Activated CD8-positive, alpha-beta memory T cell treated with anti-CD3 and anti-CD28 coated beads for 24 hours (primary cell): ENCODE data around the gene GLI1.
"Not testable (repeated sequence)": the region's sequence is repeated elsewhere in the genome, so short reads cannot be mapped to it uniquely, and the experiment has no call there.

Experiments used
- DNase-seq: peaks from one replicate; pipeline ENCODE4 v3.0.0-alpha.2; 2020

The GLI1 gene

DNA sequence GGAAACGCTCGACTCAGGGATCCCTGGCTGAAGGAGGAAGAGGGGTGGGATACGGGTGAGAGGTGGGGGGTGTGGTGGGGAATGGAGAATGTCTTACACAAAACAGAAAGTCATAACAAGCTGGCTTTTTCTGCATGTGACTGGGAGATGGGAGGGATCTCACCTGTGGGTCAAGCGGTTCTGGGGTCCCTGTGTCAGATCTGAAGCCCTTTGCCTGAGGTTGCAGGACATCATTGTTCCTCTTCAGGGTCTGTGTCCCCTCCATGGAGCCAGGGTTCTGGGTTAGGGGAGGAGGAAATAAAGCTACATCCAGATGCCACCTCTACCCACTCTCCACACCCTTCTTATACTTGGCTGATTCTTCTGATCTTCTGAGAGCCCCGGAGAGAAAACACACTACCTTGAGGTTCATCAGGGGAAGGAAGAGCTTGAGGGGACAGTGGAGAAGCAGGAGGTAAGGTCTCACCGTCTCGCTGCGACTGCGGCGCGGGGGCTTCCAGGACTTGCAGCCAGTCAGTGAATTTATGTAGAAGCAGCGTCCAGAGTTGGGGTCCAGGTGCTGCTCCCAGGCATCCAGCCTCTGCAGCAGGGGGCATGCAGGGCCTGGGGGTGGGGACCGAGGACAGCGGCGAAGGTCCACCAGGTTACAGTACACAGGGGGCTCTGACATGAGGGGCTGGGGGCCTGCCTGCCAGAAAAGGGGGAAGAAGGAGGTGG is 17.6 kb downstream of the GLI1 start:
- peak; percentile 69 for DNase-seq

DNA sequence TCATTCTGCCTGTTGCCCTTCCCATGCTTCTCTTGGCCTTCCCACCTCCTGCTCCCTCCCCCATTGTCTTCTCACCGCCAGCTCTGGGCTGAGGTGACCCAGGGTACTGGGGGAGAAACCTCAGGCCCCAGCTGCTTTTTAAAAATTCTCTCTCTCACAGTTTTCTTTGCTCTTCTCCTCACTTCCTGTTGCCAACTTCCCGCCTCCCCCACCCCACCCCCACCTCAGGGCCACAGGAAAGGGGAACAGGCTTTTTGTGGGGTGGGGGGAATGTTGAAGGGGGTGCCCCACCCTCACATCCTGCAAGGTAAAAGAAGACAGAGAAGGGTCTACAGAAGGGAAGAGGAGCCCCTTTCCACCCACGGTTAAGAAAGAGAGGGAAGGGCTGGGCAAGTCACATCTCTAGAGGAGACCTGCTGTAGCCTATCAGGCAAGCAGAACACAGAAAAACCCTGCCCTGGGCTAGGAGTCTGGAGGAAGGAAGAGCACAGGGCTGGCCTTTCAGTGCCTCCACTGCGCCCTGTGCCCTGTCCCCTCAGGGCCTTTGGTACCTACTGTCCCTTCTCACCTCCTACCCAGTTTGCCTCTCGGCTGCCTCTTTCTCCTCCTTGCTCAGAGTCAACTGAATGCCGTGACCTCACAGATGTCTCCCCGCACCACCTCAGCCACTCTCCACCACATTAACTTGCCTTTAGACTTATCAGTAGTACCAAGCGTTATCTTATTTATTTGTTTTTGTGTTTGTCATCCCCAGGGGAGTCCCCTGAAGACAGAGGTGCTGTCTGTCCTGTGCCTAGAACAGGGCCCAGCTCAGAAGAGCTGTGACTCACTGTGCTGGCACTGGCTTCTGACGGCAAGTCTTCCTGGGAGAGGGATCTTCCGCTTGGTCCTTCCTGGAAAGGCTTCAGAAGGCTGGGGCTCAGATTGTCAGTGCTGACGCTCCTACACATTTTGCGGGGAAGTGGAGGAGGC is 18.4 kb downstream of the GLI1 start:
- DNase-seq = peak; percentile 80

DNA sequence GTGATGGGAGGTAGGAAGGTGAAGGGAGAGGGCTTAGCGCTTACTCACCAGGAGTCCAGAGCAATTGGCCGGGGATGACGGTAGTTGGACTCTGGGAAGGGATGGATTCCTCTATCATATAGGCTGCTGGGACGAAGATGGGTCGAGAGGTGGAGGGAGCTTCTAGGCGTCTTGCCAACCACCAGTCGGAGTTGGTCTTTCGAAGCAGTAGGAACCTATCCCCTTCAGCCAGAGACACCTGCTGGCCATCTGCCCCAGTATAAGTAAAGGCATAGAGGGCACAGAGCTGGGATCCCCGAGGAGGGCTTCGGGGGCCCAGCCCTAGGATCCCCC is 19.4 kb downstream of the GLI1 start:
- no peak for DNase-seq

DNA sequence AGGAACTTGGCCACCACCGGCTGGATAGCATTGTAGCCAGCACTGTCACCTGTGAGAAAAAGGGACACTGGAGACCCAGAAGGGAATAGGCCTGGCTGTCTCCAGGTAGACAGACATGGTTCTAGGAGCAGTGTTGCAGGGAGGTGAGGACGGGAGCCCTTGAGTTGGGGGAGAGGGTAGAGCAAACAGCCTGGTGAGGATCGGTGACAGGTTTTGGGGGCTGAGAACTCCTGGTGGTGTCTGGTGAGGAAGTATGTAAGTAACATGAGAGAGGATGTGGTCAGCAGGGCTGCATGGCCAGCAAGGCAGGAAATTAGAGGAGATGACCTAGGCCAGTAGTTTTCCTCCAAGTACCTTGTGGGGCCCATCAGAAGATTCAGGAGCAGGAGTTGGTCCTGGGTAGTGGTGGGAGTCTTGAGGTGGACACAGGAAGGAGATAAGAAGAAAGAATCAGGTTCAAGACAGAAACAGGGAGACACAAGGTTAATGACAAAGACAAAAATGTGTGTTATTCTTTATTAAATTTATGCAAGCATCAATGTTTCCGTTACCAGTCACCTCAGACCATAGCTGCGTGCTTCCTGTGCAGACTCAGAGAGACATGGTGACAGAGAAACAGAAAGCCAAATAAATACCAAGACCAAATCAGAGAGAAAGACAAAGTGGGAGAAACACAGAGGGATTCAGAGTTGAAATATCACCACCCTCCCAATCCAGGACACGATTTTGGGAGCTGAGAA is 20.0 kb downstream of the GLI1 start, which contains the start of gene ARHGAP9:
ARHGAP9 (minus strand) TSS at position 491 of the 740 bp plus-strand sequence; CDS start at position 31, 460 bp downstream.
- peak; percentile 82 for DNase-seq

DNA sequence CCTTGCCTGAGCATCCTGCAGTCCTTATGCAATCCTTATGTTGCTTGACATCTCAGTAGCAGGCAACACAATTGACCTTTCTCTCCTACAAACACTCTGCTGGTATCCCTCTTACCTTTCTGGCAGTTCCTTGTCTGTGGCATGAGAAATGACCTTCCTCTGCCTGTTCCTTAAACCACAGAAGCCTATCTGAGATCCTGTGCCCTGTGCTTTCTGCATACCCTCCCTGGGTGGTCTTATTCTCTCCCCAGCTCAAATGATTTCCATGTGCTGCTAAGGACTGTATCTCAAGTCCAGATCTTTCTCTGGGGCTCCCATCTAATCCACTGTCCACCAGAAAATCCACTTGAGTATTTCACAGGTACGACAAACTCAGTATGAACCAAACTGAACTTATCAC is 22.1 kb downstream of the GLI1 start:
- DNase-seq = no peak

DNA sequence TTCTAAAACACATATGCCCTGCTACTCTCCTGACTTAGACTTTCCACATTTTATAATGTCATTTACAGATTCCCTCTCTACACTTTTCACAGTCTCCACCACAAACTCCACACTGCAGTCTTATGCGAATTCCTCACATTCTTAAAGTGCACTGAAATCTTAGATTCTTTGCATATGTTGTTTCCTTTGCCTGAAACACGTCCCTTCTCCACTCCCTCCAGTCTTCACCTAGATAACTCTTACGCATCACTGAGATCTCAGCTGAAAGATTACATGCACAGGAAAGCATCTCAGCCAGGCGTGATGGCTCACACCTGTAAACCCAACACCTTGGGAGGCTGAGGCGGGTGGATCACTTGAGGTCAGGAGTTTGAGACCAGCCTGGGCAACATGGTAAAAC is 23.9 kb downstream of the GLI1 start:
- no peak for DNase-seq

DNA sequence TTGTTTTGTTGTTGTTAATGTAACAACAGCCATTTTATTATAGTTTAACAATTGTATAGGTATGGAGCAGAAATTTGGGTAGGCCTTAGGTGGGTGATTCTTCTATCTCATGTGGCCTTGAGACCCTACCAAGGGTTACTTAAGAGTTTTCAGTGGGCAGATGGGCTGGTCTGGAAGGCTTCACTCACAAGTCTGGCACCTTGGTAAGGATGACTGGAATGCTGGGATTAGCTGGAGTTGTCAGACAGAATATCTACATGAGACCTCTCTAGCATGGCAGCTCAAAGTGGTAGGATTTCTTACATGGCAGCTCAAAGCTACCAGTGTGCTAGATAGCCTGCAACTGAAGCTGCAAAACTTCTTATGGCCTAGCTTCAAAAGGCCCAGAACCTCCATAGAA is 26.1 kb downstream of the GLI1 start:
- DNase-seq = no peak

DNA sequence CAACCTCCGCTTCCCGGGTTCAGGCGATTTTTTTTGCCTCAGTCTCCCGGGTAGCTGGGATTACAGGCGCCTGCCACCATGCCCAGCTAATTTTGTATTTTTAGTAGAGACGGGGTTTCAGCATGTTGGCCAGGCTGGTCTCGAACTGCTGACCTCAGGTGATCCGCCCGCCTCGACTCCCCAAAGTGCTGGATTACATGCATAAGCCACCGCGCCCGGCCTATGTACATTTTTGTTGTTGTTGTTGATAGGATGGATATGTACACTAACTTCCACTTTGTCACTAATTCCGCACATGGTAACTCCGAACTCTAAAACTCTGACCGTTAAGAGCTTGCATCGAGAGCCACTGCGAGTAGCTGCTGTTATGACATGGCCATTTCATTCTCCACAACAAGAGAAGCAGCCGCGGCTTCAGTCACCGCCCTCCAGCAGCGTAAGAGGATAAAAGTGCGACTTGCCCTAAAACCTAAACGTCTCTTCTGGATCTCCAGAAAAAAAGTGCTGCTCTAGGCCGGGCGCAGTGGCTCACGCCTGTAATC is 27.5 kb downstream of the GLI1 start:
- DNase-seq = no peak

DNA sequence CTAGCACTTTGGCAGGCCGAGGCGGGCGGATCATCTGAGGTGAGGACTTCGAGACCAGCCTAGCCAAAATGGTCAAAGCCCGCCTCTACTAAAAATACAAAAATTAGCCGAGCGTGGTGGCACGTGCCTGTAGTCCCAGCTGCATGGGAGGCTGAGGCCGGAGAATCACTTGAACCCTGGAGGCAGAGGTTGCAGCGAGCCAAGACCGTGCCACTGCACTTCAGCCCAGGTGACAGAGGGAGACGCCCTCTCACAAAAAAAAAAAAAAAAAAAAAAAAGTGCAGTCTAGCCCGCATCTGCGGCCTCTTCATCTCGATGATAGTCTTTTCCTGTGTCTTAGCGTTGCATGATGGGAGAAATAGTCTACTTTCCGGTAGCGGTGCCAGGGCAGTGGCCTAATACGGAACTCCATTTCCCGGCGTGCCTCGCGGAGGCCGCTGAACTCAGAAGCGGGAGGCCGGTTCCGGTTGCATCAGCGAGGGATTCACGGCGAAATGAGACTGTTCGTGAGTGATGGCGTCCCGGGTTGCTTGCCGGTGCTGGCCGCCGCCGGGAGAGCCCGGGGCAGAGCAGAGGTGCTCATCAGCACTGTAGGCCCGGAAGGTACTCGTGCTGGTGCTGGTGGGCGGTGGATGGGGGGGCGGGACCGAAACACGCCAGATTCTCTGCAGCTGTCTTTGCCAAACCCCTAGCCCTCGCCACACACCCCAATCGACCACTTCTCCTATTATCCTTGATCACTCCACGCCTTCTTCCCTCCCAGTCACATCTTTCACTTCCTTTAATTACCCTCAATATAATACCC is 28.2 kb downstream of the GLI1 start, which contains the start of gene MARS1:
MARS1 (plus strand) TSS at position 472 of the 805 bp plus-strand sequence; CDS start at position 495, 23 bp downstream.
- DNase-seq = peak; percentile 93

DNA sequence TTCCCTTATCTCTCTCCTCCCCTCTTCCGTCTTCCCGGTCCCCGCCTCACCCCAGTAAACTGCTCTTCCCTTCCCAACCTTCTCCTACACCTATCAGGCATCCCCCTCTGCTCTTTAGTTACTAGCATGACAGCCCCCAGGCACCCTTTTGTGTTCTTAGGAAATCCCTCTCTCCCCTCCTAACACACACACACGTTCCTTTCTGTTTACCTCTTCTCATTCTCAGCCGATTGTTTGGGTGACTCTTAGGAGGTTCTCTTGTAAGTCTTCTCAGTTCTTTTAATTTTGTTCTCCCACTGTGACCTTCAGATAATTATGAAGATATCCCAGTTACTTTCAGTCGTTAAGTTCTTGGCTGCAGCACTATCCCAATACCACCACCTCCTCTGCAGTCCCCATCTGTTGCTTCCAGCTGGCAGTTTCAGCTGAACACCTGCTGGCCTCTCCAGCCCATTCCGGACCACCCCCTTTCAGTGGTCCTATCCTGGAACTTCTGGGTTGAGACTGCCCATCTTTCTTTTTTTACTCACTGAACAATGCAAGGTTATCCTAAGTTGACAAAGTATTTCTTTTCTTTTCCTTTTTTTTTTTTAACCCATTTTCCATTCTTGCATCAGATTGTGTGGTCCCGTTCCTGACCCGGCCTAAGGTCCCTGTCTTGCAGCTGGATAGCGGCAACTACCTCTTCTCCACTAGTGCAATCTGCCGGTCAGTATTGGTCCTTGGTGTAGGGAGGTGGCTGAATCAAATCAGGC is 29.0 kb downstream of the GLI1 start:
- DNase-seq = no peak

DNA sequence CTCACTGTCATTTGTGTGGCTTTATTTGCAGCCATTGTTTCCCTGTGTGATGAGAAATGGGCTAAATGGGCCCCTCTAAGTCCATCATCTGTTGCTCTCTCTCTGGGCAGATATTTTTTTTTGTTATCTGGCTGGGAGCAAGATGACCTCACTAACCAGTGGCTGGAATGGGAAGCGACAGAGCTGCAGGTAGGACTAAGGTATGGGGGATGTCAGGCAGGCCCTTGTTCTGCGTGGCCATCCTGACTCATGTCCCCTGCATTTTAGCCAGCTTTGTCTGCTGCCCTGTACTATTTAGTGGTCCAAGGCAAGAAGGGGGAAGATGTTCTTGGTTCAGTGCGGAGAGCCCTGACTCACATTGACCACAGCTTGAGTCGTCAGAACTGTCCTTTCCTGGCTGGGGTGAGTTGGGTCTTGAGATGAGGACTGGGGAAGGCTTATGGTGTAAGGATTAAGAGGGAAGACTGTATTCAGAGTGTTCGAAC is 29.6 kb downstream of the GLI1 start:
- no peak for DNase-seq

DNA sequence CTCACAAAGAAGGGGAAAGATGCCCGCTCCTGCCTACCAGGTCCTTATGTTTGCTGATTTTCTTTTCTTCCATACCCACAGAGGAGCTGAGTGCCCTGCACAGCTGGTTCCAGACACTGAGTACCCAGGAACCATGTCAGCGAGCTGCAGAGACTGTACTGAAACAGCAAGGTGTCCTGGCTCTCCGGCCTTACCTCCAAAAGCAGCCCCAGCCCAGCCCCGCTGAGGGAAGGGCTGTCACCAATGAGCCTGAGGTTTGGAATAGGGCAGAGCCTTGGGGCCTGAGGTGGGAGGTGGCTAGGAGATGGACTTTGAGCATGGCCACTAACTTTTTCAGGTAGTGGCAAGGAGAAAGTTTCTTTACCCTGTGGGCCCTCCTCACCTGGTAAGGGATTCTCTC is 30.5 kb downstream of the GLI1 start:
- no peak for DNase-seq

DNA sequence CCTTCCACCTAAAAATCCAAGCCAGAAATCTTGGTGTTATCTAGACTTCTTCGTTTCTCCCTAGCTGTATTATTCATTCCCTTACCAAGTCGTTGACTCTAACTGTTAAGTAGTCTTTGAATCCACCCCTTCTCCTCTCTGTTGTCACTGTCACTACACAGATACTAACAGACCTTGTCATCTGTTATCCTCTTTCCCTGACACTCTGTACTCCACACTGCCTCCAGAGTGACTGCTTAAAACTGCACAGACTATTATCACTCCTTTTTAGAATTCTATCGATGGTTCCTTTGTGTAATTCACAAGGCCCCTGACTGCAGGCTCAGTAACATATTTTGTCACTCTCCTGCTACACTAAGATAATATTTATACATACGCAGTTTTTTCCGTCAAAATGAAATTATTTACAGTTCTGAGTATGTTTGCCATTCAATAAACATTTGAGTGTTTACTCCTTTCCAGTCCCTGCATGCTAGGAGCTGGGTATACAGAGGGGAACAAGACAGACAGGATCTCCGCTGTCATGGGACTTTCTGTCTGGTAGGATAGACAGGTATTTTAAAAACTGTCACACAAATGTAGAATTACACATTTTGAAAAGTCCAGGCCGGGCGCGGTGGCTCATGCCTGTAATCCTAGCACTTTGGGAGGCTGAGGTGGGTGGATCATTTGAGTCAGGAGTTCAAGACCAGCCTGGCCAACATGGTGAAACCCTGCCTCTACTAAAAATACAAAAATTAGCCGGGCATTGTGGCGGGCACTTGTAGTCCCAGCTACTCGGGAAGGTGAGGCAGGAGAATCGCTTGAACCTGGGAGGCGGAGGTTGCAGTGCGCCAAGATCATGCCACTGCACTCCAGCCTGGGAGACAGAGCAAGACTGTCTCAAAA is 32.1 kb downstream of the GLI1 start:
- DNase-seq = no peak

DNA sequence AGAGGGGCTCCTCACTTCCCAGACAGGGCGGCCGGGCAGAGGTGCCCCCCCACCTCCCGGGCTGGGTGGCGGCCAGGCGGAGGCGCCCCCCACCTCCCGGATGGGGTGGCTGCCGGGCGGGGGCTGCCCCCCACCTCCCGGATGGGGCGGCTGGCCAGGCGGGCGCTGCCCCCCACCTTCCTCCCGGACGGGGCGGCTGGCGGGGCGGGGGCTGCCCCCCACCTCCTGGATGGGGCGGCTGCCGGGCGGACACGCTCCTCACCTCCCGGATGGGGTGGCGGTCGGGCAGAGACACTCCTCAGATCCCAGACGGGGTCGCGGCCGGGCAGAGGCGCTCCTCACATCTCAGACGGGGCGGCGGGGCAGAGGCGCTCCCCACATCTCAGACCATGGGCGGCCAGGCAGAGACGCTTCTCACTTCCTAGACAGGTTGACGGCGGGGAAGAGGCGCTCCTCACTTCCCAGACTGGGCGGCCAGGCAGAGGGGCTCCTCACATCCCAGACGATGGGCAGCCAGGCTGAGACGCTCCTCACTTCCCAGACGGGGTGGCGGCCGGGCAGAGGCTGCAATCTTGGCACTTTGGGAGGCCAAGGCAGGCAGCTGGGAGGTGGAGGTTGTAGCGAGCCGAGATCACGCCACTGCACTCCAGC is 35.6 kb downstream of the GLI1 start:
- not testable (repeated sequence) for DNase-seq

DNA sequence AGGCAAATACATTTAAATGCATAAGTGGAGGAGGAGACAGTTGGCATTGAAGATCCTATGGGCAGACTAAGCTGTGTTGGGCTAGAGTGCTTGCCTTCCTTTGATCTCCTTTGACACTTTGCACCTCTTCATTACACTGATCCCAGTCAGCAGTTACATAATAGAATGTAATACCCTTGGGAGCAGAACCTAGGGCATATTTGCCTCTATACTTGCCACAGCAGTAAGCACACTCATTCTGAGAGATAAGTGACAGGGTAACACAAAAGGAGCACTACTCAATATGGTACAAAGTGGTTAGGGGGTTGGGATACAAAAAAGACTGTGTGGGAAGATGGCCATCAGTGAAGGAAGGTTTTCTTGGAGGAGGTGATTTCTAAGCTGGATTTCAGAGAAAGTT is 37.2 kb downstream of the GLI1 start:
- no peak for DNase-seq

DNA sequence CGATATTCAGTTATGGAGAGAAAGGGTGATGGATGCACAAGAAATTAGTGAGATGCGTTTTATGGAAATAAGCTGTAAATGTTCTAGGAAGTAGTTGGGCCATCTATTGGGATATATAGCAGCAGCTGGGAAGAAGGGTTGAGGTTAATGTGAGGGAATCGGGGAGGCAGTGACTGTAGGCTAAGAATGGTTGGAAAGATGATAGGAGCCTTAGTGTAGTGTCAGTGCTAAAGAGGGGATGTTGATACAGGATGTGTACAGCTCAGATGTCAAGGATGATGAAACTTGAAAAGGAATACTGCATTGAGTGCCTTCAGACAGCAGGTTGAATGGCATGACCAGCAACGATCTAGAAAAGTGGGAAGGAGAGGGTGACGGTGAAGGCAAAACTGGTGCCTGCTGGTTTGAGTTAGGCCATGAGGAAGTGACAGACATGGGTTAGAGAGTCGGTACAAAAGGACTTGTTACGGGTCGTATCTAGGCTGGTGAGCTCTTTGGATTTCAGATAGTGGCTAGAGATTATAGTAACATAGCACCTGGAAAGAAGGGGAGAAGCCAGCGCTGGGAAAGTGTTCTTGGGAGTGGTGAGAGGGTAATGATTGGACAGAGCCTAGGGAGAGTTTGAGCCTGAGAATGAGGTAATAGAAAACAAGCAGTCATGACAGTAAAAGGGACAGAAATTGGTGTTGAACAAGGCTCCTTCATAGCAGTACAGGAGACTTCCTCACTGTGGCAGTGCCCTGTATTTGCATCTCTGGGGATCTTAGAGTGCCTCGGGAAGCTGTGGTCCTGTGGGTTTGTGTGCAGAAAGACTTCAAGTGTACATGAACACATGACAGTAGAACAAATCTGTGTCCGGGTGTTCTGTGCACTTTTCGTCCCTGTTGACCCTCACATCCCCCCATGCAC is 37.9 kb downstream of the GLI1 start:
- DNase-seq = no peak

DNA sequence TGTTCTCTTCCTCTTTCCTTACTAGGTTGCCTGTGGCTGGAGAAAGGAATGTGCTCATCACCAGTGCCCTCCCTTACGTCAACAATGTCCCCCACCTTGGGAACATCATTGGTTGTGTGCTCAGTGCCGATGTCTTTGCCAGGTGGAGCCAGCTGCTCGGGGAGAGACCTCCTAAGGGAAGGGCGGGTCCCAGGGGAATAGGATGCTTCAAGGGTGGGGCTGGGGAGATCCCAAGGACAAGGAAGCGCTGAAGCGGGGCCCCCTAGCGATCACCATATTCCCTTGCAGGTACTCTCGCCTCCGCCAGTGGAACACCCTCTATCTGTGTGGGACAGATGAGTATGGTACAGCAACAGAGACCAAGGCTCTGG is 38.5 kb downstream of the GLI1 start:
- no peak for DNase-seq

DNA sequence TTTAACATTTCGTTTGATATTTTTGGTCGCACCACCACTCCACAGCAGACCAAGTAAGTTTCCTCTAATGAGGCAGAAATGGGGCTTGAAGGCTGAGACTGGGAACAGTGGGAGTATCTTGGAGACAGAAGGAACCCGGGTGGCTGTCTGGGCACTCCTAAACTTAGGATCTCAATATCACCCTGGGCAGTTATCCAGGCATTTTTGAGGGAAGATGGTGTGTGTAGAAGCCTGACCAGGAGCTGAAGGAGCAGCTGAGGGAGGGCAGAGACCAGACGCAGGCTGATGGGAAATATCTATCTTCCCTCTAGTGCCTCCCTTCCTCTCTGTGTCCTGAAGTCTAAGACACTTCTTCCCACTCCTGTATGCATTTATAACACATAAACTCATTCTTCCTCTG is 39.0 kb downstream of the GLI1 start:
- DNase-seq = no peak

DNA sequence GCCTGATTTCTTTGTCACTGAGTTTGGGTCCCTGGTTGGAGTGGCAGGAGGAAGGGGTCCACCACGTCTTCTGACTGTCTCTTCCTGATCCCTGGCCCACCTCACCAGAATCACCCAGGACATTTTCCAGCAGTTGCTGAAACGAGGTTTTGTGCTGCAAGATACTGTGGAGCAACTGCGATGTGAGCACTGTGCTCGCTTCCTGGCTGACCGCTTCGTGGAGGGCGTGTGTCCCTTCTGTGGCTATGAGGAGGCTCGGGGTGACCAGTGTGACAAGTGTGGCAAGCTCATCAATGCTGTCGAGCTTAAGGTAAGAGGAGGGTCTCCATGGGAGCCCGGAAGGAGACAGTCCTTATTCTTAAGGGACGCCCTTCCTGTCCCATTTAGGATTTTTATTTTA is 40.6 kb downstream of the GLI1 start:
- no peak for DNase-seq
